ENCODE measurements around the gene CLDN7. TPM values are rescaled to one million over a fixed set of nuclear protein-coding genes. Genes with fewer than 3 reads are reported as not detected.
A peak's percentile ranks its signal among the peaks of the same experiment; 100 is the strongest.

The CLDN7 gene
- total and polyA plus RNA-seq, 2 experiments from 2014 or later, result 0.51 to 0.83 TPM

DNA sequence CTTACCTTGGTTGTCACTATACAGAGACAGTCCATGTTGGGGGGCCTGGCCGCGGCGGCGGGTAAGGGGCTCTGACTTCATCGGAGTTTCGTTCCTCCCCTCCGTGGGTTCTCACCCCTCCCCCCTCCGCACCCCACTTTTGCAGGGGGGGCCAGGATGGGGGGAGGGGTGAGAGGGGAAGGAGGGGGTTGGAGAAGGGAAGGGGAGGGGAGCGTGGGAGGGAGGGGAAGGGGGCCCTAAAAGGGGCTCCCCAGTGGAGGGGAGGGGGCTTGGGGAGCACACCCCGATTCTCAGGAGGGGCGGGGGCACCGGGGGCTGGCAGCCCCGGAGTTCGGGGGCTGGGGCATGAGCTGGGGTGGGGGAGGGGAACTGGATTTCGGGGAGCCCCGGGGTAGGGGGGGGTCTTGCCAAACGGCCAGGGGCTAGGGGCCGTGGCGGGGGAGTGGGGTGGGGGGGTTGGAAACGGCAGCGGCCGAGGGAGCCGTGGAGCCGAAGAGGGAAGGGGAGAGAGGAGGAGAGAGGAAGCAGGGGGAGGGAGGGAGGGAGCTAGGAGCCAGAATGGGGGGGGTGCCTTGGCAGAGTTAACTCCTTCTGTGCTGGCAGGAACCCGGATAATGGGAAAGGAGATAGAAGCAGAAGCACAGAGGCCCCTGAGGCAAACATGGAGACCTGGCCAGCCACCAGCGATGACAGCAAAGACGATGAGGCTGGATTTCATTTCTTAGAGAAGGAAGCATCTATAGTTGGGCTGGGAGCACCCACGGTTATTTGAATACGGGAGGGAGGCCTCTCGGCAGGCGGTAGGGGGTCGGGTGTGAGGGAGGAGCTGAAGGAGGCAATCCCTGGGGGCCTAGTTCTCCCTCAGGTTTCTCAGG is 44.9 kb downstream of the CLDN7 start:
- DNase-seq (ENCODE audit: low read depth in 1 of 2, low spot score in 1 of 2), result peak; percentile 79 to 90
- Histone ChIP-seq H3K27me3 (no peaks in the 10 kb centered on the region), H3K9me3 (ENCODE audit: low read depth) (no peaks in the 10 kb centered on the region), H3K4me3 (peak overlapping the region; percentile 61), H3K36me3 (peaks cover 4% of the 10 kb centered on the region), H3K4me1 (ENCODE audit: low read depth) (peaks cover 33% of the 10 kb centered on the region), H3K27ac (peak overlapping the region; percentile 81)
- TF ChIP-seq, protein P1, sequence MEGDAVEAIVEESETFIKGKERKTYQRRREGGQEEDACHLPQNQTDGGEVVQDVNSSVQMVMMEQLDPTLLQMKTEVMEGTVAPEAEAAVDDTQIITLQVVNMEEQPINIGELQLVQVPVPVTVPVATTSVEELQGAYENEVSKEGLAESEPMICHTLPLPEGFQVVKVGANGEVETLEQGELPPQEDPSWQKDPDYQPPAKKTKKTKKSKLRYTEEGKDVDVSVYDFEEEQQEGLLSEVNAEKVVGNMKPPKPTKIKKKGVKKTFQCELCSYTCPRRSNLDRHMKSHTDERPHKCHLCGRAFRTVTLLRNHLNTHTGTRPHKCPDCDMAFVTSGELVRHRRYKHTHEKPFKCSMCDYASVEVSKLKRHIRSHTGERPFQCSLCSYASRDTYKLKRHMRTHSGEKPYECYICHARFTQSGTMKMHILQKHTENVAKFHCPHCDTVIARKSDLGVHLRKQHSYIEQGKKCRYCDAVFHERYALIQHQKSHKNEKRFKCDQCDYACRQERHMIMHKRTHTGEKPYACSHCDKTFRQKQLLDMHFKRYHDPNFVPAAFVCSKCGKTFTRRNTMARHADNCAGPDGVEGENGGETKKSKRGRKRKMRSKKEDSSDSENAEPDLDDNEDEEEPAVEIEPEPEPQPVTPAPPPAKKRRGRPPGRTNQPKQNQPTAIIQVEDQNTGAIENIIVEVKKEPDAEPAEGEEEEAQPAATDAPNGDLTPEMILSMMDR (IDR thresholded peaks at IDR 0.05; ENCODE audit: low read depth, low read length), result no peak

DNA sequence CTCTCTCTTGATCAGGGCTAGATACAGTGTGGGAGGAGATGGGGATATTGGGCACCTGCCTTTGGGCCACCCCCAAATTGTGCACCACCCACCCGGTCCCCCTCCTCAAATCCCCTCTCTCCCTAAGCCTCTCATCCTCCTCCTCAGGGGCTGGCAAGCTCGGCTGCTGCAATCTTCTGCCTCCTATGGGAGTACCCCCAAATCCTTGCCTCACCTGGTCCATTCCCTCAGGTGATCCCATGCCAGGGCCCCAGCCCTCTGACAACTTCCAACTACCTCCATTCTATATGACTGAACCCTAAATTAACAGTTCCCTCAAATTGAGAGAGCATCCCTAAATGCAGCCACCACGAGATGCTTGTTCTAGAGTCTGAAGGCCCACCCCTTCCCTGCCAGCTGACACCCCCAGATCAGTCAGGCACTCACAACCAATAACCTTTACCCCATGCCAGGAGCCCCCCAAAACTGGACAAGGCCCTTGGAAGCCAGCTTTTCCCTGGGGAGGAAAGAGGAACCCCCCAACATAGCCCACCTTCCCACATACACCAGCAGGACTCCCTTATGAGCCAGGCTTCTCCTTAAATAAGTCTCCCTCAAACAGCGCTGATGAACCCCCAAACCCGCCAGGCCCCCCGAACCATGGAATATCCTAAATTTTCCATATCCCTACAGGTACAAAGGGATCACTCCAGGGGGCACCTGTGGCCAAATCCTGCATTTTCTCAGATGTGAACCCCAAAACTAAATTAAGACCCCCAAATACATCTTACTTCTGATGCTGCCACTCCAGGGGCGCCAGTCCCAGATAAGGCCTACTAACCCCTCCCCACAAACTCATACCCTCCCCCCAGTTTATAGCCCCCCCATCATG is 45.8 kb downstream of the CLDN7 start:
- TF ChIP-seq, protein P1 (IDR thresholded peaks at IDR 0.05; ENCODE audit: low read depth, low read length), result no peak
- DNase-seq (ENCODE audit: low read depth in 1 of 2, low spot score in 1 of 2), result no peak
- Histone ChIP-seq H3K27me3 (no peaks in the 10 kb centered on the region), H3K9me3 (ENCODE audit: low read depth) (no peaks in the 10 kb centered on the region), H3K4me3 (peak overlapping the region; percentile 61), H3K4me1 (ENCODE audit: low read depth) (peaks cover 40% of the 10 kb centered on the region), H3K36me3 (no peaks in the 10 kb centered on the region), H3K27ac (peak overlapping the region; percentile 81)

DNA sequence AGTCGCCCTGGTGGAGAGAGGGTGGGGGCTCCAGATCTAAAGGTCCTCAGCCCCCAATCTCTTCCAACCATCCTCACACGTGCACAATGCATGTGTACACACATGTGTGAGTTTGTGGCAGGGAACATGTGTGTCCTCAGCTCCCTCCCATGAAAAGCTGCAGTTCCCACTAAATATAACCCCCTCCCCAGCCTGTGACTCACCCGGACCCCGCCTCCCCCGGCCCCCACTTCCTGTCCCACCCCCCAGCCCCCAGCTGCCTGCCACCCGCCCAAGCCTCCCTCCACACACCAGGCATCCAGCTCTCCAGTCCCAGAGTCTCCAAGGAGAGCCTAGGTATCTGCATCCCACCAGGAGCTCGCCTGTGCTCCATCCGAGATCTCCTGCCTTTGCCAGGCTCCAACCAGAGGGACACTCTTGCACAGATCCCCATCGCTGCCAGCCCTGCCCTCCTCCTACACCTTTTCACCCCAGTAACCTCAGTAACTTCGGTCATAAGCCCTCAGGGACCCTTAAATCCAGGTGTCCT is 46.6 kb downstream of the CLDN7 start:
- H3K27ac ChIP-seq, result peak overlapping the region; percentile 81
- H3K27me3 ChIP-seq, result no peaks in the 10 kb centered on the region
- H3K4me3 ChIP-seq, result peak overlapping the region; percentile 61
- H3K4me1 ChIP-seq (ENCODE audit: low read depth), result peaks cover 43% of the 10 kb centered on the region
- no peaks in the 10 kb centered on the region for H3K9me3 ChIP-seq (ENCODE audit: low read depth)
- H3K36me3 ChIP-seq, result no peaks in the 10 kb centered on the region
- no peak for DNase-seq (ENCODE audit: low read depth in 1 of 2, low spot score in 1 of 2)
- TF ChIP-seq, protein P1 (IDR thresholded peaks at IDR 0.05; ENCODE audit: low read depth, low read length), result no peak

DNA sequence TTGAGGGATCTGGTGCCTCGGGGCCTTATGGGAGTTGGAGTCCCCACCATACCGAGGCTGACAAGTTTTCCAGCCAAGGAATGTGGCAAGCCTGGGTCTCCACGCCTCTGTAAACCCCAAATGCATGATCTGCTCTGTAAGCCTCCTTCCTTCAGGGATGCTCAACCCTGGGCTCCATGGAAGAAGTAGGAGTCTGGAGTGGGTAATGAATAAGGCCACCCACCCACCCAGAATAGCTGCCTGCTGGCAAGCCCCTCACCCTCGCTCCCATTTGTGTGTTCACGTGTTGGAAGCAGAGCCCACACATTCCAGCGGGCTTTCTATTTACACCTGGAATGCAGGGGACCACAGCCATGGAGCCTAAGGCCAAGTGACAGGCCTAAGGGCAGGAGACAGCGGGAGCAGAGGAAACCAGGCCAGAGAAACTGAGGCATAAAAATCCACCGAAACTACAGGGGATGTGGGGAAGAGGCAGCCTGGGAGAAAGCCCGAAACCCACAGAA is 47.1 kb downstream of the CLDN7 start:
- Histone ChIP-seq H3K36me3 (no peaks in the 10 kb centered on the region), H3K4me3 (peak overlapping the region; percentile 10), H3K27me3 (no peaks in the 10 kb centered on the region), H3K9me3 (ENCODE audit: low read depth) (no peaks in the 10 kb centered on the region), H3K4me1 (ENCODE audit: low read depth) (peaks cover 38% of the 10 kb centered on the region), H3K27ac (peak overlapping the region; percentile 81)
- TF ChIP-seq, protein P1 (IDR thresholded peaks at IDR 0.05; ENCODE audit: low read depth, low read length), result no peak
- DNase-seq (ENCODE audit: low read depth in 1 of 2, low spot score in 1 of 2), result no peak
